T-helper 1 cell (primary cell): Measurements from ENCODE around the gene PIGM.
"Not testable (repeated sequence)": the region's sequence is repeated elsewhere in the genome, so short reads cannot be mapped to it uniquely, and the experiment has no call there.

Experiments used
- DNase-seq, 5 donors: peaks; one replicate each; pipeline ENCODE4 v3.0.0-alpha.2; 2012 to 2020

The PIGM gene

GRCh38 chr1:160058087-160058486 is 26.3 kb upstream of the PIGM start:
- DNase-seq = no peak

GRCh38 chr1:160056648-160057169 is 24.9 kb upstream of the PIGM start:
- DNase-seq = no peak

- no peak for DNase-seq
Measured at GRCh38 chr1:160053548-160054365, 22.0 kb upstream of the PIGM start.

GRCh38 chr1:160052936-160053335 is 21.1 kb upstream of the PIGM start:
- no peak for DNase-seq

- DNase-seq = no peak
Measured at GRCh38 chr1:160050619-160051018, 18.8 kb upstream of the PIGM start.

GRCh38 chr1:160050182-160050581 is 18.4 kb upstream of the PIGM start:
- not testable (repeated sequence) for DNase-seq

GRCh38 chr1:160049101-160049500 is 17.3 kb upstream of the PIGM start:
- DNase-seq = no peak

GRCh38 chr1:160048335-160048734 is 16.5 kb upstream of the PIGM start:
- DNase-seq = no peak

GRCh38 chr1:160047111-160047991 is 15.6 kb upstream of the PIGM start:
- DNase-seq = no peak

GRCh38 chr1:160046494-160047110 is 14.8 kb upstream of the PIGM start:
- peak in 4 of 5 donors; percentile 8 to 43 (median 20) for DNase-seq

- no peak for DNase-seq
Measured at GRCh38 chr1:160045653-160046052, 13.9 kb upstream of the PIGM start.

GRCh38 chr1:160043543-160043942 is 11.8 kb upstream of the PIGM start:
- DNase-seq = no peak

- DNase-seq = no peak
Measured at GRCh38 chr1:160040476-160040875, 8.7 kb upstream of the PIGM start.

GRCh38 chr1:160032165-160032820 is 503 bp upstream of the PIGM start:
- DNase-seq = no peak

GRCh38 chr1:160030657-160031364 is 979 bp downstream of the PIGM start:
- peak in 1 of 5 donors; percentile 10 for DNase-seq

GRCh38 chr1:160028426-160028825 is 3.4 kb downstream of the PIGM start:
- no peak for DNase-seq

- no peak for DNase-seq
Measured at GRCh38 chr1:160025314-160025713, 6.5 kb downstream of the PIGM start.

GRCh38 chr1:160024195-160024905 is 7.4 kb downstream of the PIGM start:
- no peak for DNase-seq

GRCh38 chr1:160022330-160023310 is 9.2 kb downstream of the PIGM start:
- DNase-seq = no peak
